NCI-H345 treated with DMSO at 0.1 percent for 48 hours (cell line): ENCODE data around the gene SLC35F4.

Experiments used
- DNase-seq: peaks from one replicate; lab custom pipeline; 2025; ENCODE audit not compliant: unreplicated experiment; lab: John Stamatoyannopoulos, UW

The SLC35F4 gene

GRCh38 chr14:57637901-57638300 is 228.0 kb downstream of the SLC35F4 start:
- no peak for DNase-seq

GRCh38 chr14:57634335-57634734 is 231.6 kb downstream of the SLC35F4 start:
- DNase-seq = no peak

GRCh38 chr14:57632649-57633048 is 233.2 kb downstream of the SLC35F4 start:
- no peak for DNase-seq

DNA sequence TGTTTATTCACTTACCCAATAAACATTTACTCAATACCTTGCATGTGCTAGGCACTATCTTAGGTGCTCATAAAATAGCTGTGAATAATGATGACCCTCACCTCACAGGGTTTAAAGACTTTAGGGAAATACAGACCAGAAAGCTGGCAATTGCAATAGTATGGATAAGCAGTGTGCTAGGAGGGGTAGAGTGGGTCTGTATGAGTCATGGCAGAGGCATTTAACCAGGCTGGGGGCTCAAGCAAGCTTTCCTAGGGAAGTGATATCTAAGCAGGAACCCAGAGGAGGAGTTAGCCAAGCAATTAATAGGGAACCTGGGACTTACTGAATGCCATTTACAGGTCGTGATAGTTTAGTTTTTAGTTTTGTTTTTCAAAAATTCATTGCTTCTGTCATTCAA is 248.4 kb downstream of the SLC35F4 start:
- no peak for DNase-seq

DNA sequence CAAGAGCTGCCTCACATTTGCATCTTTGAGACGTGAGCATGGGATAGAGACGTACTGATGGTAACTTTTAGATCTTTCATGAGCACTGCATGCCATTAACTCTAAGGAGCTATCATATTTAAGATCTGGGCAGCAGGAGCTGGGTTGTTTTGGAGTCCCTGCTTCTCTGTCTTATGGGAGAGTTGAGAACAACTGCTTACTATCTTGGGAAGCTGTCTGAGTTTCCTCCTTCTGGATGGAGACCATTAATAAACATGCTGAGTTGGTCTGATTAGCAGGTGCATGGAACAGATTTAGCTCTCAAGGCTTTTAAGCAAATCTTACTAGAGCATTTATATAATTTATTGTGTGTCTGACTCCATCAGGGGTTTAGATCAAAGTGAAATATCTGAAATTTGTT is 252.9 kb downstream of the SLC35F4 start:
- no peak for DNase-seq

DNA sequence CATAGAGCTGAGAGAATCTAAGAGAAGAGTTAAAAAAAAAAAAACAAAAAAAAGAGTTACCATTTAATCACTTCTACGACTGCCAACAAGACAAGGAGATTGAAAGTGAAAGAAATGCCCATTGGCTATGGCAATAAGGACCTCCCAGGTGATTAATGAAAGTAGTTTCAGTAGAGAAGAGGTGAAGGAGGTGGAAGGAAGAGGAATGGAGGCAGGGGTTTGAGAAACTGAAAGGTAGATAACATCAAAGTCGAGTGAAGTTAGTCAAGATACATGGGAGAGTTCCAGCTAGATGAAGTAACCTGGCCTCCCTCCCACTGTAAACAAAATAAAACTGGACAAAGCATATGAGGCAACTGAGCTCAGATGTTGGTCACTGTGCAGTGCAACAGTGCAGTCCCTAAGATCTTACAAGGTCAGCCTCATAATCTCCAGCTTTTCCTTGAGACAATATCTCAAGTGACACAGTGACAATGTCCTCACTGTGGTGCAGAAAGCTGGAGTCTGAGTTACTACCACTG is 254.3 kb downstream of the SLC35F4 start:
- no peak for DNase-seq

GRCh38 chr14:57610631-57611030 is 255.3 kb downstream of the SLC35F4 start:
- no peak for DNase-seq

DNA sequence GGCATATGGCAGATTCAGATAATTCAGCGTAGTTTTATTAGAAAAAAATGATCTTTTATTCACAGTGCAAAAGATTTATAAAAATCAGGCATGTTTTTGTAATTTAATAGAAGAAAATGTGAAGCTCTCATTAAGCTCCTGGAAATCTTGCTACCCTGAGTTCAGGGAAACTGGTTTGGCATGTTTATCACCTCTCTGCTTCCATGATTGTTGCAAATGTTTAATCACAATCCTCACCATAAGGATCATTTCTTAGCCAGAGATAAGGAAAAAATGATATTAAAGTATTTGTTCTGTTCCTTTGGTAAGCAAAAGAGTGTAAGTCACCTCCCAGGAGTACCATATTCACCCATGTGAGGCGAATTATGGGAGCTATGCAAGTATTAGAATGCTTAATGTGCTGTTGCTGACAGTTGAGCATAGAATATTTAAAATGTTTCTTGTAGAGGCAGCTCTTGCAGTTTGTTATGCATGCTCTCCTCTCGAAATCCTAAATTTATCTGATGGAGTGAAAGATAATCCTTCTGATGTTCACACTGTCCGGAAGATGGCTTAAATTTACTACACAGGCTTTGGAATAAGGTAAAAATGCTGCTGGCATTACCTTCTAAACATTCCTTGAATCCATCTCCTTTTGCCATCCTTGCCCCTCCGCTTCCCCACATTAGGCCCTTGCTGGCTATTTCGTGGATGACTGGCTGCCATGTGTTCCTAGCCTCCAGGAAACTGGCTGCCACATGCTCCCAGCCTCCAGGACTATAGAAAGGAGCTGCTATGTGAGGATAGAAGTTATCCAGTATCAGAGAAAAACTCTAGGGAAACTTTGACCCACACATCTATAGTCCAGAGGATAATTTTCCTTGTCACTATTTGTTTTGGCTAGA is 256.5 kb downstream of the SLC35F4 start:
- no peak for DNase-seq

- DNase-seq = no peak
Measured at GRCh38 chr14:57607086-57607485, 258.8 kb downstream of the SLC35F4 start.

DNA sequence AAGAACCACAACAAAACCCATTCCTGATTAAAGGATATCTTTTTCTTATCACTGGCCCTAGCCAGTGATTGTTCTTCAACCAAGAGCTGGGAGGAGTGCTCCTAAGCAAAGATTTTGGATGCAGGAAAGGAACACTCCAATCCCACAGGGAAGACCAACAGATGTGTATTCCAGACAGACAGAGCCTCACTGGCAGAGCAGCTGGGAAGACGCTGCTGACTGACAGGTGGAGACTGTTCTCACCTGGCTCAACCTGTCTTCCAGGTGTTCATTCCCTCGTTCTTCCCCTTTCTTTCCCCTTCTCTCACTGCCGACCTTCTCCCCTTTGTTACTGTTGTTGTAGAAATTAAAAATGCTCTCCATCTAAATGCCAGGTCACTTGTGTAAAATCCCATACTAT is 282.5 kb downstream of the SLC35F4 start:
- DNase-seq = no peak

DNA sequence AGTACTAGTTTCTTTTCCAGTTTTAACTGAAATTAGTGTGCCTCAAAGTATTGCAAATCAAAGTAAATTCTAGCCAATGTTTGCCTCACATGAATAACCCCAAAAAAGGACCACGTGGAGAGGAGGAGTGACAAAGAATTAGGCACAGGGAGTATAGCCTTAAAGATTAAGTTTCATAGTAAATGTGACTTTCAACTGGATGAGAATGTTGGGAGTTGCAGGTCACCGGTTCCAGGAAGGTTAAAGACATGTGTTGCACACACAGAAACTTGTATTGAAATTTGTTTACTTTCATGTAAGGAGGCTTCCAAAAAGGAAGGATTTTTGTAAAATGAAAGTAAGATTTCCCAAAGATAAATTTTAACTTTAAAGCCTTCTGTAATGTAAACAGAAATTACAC is 283.1 kb downstream of the SLC35F4 start:
- no peak for DNase-seq

GRCh38 chr14:57578801-57579200 is 287.1 kb downstream of the SLC35F4 start:
- no peak for DNase-seq

DNA sequence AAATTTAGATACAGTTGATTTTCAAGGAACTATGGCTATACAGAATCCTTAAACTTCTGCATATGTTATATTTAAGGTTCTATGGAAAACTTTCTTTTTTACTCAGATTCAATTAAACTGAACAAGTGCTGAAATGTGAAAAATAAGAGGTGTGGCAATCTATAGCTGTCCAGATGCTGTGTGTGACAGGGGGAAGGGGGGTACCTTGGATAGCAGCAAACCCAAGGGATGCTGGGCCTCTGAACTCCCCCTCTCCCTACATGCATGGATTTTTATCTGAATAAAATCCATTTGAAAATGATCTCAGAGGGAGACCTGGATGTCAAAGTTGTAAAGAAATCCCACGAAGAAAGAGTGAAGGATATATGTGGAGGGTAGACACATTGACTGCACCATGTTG is 289.4 kb downstream of the SLC35F4 start:
- DNase-seq = no peak

DNA sequence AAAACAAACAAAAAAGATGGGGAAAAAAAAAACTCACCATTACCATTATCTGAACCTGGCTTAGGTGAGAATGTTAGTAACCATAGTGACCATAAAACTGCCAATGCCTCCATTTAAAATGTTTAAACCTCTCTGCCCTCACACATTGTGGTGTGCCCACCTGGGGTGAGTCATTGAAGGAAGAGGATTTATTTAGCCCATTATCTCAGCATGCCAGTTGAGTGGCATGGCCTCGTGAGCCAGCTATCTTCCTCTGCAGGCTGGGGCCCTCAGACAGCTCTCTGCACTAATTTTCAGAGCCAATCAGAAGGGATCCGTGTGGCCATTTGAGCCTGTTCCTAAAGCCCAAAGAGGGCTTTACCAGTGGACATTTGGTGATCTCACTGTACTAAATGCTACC is 290.4 kb downstream of the SLC35F4 start:
- DNase-seq = peak; percentile 26

- no peak for DNase-seq
Measured at GRCh38 chr14:57574617-57575288, 291.1 kb downstream of the SLC35F4 start.

- DNase-seq = no peak
Measured at GRCh38 chr14:57573173-57573572, 292.7 kb downstream of the SLC35F4 start.

GRCh38 chr14:57568554-57568953 is 297.3 kb downstream of the SLC35F4 start:
- DNase-seq = no peak

DNA sequence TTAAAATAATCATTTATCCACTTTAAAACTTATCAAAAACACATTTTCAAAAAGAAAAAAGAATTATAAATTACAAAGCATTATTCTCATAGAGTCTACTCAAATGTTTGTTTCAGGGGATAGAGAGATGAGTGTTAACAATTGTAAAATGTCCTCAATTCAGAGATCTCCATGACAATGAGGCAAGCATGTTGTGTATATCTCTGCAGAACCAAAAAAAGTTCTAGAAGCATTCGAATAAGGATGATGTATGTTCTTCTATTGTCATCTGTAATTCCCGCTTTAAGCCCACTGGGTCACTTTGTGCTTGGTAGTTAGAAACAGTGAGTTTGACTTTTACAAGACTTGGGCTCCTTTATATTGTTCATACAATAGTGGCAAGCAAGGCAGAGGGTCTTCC is 298.7 kb downstream of the SLC35F4 start:
- DNase-seq = no peak

DNA sequence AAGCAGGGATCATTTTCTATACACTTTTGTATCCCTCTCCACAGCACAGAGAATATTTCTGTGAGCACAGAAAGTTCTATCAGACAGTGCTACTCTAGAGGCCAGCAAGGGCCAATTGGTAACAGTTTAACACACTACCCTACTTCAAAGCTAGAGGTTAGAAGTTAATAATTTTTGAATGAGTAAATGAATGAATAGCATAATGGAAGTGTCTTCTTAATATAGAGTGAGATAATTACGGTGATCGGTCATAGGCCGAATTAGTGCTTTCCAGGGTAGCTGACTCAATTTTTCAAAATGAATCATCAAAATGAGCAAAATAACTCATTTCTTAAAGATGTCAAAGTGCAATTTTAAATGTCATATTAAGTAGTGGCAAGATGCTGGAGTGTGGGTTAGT is 305.2 kb downstream of the SLC35F4 start:
- no peak for DNase-seq

- no peak for DNase-seq
Measured at GRCh38 chr14:57559576-57559975, 306.3 kb downstream of the SLC35F4 start.

DNA sequence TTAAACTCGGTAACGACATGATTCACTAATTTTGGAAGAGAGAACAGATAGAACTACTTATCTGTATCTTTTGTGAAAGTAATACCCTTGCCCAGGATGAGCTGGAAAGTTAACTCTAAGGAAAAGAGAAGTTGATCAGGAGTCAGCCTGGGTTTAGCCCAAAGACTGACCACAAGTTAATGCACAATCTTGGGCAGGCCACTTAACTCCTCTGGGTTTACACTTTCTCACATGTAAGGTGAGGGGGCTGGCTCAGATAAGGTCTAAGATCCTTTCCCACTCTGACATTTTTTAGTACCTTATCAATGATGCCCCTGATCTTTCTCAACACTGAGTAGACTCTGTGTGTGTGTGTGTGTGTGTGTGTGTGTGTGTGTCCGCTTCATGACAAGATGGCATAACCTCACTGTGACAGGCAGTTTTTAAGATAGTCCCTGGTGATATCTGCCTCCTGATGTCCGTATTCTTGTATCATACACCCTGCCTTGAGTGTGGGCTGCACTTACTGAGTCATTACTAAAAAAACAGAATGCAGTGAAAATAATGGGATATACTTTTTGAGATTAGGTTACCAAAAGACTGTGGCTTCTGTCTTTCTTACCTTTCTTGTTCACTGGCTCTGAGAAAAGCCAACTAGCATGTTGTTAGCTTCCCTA is 316.0 kb downstream of the SLC35F4 start:
- DNase-seq = no peak
